ENCODE results near the gene RP2.

DNA sequence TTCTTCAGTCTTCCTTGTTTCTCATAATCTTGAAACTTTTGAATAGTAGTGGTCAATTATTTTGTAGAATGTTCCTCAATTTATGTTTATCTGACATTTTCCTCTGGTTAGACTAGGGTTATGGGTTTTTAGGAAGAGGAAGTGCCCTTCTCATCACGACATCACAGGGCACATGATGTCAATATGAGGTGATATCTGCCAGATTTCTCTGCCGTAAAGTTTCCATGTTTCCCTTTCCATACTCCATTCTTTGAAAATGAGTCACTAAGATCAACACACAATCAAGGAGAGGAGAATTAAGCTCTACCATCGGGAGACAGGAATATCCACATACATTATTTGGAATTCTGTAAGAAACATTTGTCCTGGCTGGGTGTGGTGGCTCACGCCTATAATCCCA lies 28.4 kb downstream of the RP2 start:
- no peak for TF ChIP-seq POLR2AphosphoS5 (IDR thresholded peaks at IDR 0.05; ENCODE audit: insufficient read depth in 1 of 2, low read depth in 1 of 2)
- TF ChIP-seq, protein P1, sequence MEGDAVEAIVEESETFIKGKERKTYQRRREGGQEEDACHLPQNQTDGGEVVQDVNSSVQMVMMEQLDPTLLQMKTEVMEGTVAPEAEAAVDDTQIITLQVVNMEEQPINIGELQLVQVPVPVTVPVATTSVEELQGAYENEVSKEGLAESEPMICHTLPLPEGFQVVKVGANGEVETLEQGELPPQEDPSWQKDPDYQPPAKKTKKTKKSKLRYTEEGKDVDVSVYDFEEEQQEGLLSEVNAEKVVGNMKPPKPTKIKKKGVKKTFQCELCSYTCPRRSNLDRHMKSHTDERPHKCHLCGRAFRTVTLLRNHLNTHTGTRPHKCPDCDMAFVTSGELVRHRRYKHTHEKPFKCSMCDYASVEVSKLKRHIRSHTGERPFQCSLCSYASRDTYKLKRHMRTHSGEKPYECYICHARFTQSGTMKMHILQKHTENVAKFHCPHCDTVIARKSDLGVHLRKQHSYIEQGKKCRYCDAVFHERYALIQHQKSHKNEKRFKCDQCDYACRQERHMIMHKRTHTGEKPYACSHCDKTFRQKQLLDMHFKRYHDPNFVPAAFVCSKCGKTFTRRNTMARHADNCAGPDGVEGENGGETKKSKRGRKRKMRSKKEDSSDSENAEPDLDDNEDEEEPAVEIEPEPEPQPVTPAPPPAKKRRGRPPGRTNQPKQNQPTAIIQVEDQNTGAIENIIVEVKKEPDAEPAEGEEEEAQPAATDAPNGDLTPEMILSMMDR (IDR thresholded peaks at IDR 0.05): no peak
